Erythroblast (primary cell): Measurements from ENCODE around the gene EFCC1.
A peak's percentile ranks its signal among the peaks of the same experiment; 100 is the strongest.

ENCODE experiments used
- GATA1 ChIP-seq: IDR thresholded peaks from 2 replicates; pipeline ENCODE4 v1.6.1; 2011; ENCODE audit warnings: low read depth, mild to moderate bottlenecking, control low read depth, low read length, moderate library complexity
- POLR2A ChIP-seq: IDR thresholded peaks from 2 replicates; pipeline ENCODE4 v1.6.1; 2011; ENCODE audit warnings: mild to moderate bottlenecking, low read length

DNA sequence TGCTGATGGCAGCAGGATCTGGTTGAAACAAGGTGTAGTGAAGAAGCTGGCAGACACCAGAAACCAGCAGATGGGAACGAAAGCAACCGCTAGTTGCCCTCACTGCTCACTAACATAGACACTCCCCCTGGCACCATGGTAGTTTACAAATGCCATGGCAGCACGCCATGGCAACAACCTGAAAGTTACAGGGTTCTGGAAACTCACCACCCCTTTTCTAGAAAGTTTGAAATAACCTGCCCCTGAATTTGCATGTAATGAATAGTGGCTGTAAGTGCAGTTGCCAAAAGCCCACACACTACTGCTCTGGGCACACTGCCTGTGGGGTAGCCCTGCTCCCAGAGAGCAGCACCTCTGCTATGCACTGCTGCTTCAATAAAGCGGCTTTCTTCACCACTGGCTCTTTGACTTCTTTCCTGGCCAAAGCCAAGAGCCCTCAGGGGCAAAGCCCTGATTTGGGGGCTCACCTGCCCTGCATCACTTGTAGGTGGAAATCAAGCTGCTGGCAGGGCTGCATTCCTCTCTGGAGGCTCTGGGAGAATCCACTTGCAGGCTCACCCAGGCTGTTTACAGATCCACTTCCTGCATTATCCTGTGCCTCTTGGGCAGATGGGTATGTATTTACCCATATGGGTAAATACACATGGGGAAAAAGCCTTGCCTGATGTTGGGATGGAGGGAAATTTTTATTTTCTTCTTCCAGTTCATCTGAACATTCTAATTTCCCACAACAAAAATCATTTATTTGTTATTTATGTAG lies 57.5 kb downstream of the EFCC1 start:
- TF ChIP-seq POLR2A (peak; percentile 52), GATA1 (no peak)
